GM19372 (cell line): ENCODE data around the gene CDSN.
"Not testable (repeated sequence)": the region's sequence is repeated elsewhere in the genome, so short reads cannot be mapped to it uniquely, and the experiment has no call there.

Experiments
- ATAC-seq: cut with Tn5 transposase; IDR thresholded peaks from one replicate; pipeline ENCODE4 v1.9.1; 2021; ENCODE audit warnings: mild to moderate bottlenecking, low read depth, moderate library complexity; ENCODE audit not compliant: unreplicated experiment

The CDSN gene

GRCh38 chr6:31120151-31120915, at the start of gene CDSN:
Gene CDSN (minus strand): TSS chr6:31120446. CDS start chr6:31120419, 27 bp downstream.
- no peak for ATAC-seq

- ATAC-seq, result no peak
Measured at GRCh38 chr6:31169123-31169857, 49.0 kb upstream of the CDSN start.

- no peak for ATAC-seq
Measured at GRCh38 chr6:31168606-31169005, 48.4 kb upstream of the CDSN start.

- ATAC-seq, result no peak
Measured at GRCh38 chr6:31165986-31166385, 45.7 kb upstream of the CDSN start.

DNA sequence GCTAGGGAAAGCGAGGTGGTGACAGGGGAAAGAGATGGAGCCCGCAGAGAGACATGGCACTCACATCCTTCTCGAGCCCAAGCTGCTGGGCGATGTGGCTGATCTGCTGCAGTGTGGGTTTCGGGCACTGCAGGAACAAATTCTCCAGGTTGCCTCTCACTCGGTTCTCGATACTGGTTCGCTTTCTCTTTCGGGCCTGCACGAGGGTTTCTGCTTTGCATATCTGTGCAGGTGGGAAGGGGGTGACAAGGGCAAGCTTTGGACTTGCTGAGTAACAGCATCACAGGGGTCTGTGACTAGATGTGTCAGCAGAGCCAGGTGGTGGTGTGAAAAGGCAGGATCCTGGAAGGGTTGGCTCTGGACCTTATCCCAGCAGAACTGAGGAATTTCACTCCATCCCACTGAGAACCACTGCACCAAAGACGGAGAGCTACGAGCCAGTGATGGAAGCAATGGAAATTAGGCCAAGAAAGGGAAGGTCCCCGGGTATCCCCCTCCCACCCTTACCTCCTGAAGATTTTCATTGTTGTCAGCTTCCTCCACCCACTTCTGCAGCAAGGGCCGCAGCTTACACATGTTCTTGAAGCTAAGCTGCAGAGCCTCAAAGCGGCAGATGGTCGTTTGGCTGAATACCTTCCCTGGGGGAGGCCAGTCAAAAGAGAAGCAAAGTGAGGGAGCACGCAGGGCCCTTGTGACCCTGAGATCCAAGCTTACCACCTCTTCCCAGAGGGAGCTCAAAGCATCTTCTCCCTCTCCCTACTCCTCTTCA, 45.0 kb upstream of the CDSN start:
- peak; percentile 68 for ATAC-seq

DNA sequence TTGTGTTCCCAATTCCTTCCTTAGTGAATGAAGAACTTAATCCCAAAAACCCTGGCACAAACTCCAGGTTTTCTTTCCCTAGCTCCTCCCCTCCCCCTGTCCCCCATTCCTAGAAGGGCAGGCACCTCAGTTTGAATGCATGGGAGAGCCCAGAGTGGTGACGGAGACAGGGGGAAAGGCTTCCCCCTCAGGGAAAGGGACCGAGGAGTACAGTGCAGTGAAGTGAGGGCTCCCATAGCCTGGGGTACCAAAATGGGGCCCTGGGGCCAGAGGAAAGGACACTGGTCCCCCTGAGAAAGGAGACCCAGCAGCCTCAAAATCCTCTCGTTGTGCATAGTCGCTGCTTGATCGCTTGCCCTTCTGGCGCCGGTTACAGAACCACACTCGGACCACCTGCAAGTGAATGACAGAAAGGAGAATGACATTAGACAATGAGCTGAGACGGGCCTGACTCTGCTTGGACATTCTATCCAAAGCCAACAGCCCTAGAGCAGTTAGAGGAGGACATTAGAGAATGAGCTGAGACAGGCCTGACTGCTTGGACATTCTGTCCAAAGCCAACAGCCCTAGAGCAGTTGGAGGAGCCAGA, 44.3 kb upstream of the CDSN start:
- not testable (repeated sequence) for ATAC-seq

- ATAC-seq, result no peak
Measured at GRCh38 chr6:31163922-31164321, 43.7 kb upstream of the CDSN start.

DNA sequence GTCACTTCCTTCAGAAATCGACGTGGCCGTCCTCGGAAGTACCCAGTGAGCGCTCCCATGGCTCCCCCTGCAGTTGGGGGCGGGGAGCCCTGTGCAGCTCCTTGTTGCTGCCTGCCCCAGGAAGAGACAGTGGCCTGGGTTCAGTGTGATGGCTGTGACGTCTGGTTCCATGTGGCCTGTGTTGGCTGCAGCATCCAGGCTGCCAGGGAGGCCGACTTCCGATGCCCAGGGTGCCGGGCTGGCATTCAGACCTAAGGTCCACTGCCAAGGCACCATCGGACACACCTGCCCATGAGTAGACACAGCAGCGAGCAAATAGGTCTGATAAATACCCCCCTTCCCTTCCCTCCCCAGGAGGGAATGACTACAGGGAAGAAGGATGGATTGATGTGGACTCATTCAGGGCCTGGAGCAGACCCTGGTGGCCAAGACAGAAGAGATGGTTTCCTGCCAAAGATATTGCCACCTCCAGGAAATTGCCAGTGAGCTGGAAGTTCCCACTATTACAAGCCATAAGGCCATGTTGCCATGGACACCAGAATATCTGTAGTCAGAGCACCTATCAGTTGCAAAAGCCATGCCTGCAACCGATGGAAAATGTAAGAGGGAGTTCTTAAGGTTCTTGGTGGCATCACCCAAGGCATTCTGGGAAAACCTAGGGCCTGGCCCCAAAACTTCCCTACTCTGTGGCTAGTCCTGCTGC, 42.4 kb upstream of the CDSN start:
- no peak for ATAC-seq

- no peak for ATAC-seq
Measured at GRCh38 chr6:31161216-31162126, 41.2 kb upstream of the CDSN start.

GRCh38 chr6:31158863-31159855, 38.9 kb upstream of the CDSN start:
- ATAC-seq, result no peak

- ATAC-seq, result peak; percentile 93
Measured at GRCh38 chr6:31158140-31158862, 38.1 kb upstream of the CDSN start, which contains the start of gene TCF19. Gene TCF19 (plus strand): TSS chr6:31158589. CDS start chr6:31159470, 881 bp downstream.

GRCh38 chr6:31157513-31158139, 37.4 kb upstream of the CDSN start, which contains the start of gene CCHCR1:
Gene CCHCR1 (minus strand): TSS chr6:31157802. CDS start chr6:31157600, 202 bp downstream.
- ATAC-seq, result no peak

DNA sequence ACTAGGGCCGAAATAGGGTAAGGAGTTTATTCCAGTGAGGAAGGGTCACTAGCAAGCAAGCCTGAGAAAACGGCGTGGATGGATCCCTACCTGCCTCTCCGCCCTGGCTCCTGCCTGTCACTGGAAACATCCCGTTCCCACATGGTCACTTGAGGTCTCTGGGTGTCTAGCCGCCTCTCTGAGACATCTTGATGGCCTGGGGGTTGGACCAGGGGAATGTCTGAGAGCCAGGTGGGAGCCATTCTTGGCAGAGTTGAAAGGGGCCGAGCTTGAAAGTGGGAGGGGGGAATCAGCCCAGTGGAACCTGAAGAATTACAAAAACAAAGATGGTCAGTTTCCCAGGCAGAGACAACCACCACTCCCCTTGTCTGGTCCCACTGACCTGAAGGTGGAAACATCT, 36.4 kb upstream of the CDSN start:
- ATAC-seq, result no peak

- ATAC-seq, result no peak
Measured at GRCh38 chr6:31154436-31154835, 34.2 kb upstream of the CDSN start.

DNA sequence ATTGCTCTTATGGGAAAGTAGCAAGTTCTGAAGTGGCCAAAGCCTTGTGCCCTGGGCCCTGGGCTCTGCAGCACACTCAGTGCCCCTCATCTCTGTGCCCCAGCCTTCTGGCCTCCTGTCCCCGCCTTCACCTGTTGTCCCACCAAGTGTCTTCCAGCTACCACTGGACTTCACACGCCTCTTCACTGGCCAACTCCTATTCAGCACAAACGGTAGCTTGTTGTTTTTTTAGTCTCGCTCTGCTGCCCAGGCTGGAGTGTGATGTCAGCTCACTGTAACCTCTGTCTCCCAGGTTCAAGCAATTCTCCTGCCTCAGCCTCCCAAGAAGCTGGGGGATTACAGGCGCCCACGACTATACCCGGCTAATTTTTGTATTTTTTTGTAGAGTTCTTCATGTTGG, 32.5 kb upstream of the CDSN start:
- no peak for ATAC-seq

GRCh38 chr6:31149827-31150447, 29.7 kb upstream of the CDSN start:
- ATAC-seq, result no peak
